ENCODE measurements around the gene CLIP1.

Gene CLIP1

DNA sequence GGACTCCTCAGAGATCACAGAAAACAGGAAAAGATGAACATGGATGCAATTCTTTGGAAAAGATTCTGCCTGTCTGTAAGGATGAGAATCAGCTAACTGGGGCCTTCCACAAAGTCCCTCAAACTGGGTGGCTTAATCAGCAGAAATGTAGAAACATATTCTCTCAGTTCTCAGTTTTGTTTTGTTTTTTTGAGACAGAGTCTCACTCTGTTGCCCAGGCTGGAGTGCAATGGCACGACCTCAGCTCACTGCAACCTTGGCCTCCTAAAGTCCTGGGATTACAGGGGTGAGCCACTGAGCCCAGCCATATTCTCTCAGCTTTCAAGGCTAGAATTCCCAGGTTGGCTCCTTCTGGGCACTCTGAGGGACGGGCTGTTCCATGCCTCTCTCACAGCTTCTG is 38.2 kb upstream of the CLIP1 start:
- DNase-seq = no peak
- Histone ChIP-seq H3K27ac (no peak overlapping the region), H3K36me3 (no peaks in the 10 kb centered on the region), H3K27me3 (ENCODE audit: insufficient read depth, low read depth, severe bottlenecking) (no peaks in the 10 kb centered on the region), H3K9me3 (ENCODE audit: severe bottlenecking) (no peaks in the 10 kb centered on the region), H3K4me3 (ENCODE audit: low read depth, low read length) (no peak overlapping the region)
- TF ChIP-seq CTCF (IDR thresholded peaks at IDR 0.05; ENCODE audit: low read depth, low read length) = no peak

GRCh38 chr12:122460061-122460460 is 37.6 kb upstream of the CLIP1 start:
- Histone ChIP-seq H3K36me3 (no peaks in the 10 kb centered on the region), H3K27ac (no peak overlapping the region), H3K4me3 (ENCODE audit: low read depth, low read length) (no peak overlapping the region), H3K27me3 (ENCODE audit: insufficient read depth, low read depth, severe bottlenecking) (no peaks in the 10 kb centered on the region), H3K9me3 (ENCODE audit: severe bottlenecking) (no peaks in the 10 kb centered on the region)
- TF ChIP-seq CTCF (IDR thresholded peaks at IDR 0.05; ENCODE audit: low read depth, low read length) = no peak
- DNase-seq = no peak

DNA sequence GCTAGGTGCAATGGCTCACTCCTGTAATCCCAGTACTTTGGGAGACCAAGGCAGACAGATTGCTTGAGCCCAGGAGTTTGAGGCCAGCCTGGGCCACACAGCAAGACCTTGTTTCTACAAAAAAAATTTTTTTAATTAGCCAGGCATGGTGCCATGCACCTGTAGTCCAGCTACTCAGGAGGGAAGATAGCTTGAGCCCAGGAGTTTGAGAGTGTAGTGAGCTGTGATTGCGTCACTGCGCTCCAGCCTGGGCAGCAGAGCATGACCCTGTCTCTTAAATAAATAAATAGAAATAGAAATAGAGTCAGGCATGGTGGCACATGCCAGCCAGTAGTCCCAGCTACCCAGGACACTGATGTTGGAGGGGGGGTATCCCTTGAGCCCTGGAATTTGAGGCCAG is 36.7 kb upstream of the CLIP1 start:
- no peak for TF ChIP-seq CTCF (IDR thresholded peaks at IDR 0.05; ENCODE audit: low read depth, low read length)
- no peak overlapping the region for H3K27ac ChIP-seq
- no peak for DNase-seq
- H3K27me3 ChIP-seq (ENCODE audit: insufficient read depth, low read depth, severe bottlenecking) = no peaks in the 10 kb centered on the region
- H3K36me3 ChIP-seq = no peaks in the 10 kb centered on the region
- no peak overlapping the region for H3K4me3 ChIP-seq (ENCODE audit: low read depth, low read length)
- H3K9me3 ChIP-seq (ENCODE audit: severe bottlenecking) = no peaks in the 10 kb centered on the region

DNA sequence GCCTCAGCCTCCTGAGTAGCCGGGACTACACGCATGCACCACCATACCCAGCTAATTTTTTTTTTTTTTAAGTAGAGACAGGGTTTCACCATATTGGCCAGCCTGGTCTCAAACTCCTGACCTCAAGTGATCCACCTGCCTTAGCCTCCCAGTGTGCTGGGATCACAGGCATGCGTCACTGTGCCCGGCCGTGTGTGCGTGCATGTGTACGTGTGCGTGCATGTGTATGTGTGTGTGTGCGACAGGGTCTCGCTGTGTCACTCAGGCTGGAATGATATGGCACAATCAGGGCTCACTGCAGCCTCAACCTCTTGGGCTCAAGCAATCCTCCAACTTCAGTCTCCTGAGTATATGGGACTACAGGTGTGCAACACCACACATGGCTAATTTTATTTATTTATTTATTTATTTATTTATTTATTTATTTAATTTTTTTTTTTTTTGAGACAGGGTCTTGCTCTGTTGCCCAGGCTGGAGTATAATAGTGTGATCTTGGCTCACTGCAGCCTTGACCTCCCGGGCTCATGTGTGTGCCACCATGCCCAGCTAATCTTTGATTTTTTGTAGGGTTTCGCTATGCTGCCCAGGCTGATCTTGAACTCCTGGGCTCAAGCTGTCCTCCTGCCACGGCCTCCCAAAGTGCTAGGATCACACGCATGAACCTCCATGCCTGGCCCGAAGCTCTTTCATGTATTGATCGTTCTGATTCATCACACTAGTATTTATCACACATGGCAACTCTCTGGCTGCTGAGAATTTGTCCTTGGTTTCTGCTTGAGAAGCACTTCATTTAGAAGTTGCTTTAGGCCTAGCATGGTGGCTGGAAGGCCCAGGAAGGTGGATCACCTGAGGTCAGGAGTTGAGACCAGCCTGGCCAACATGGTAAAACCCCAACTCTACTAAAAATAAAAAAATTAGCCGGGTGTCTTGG is 35.9 kb upstream of the CLIP1 start:
- Histone ChIP-seq H3K27ac (no peak overlapping the region), H3K9me3 (ENCODE audit: severe bottlenecking) (no peaks in the 10 kb centered on the region), H3K27me3 (ENCODE audit: insufficient read depth, low read depth, severe bottlenecking) (no peaks in the 10 kb centered on the region), H3K36me3 (no peaks in the 10 kb centered on the region), H3K4me3 (ENCODE audit: low read depth, low read length) (no peak overlapping the region)
- no peak for TF ChIP-seq CTCF (IDR thresholded peaks at IDR 0.05; ENCODE audit: low read depth, low read length)
- DNase-seq = no peak

DNA sequence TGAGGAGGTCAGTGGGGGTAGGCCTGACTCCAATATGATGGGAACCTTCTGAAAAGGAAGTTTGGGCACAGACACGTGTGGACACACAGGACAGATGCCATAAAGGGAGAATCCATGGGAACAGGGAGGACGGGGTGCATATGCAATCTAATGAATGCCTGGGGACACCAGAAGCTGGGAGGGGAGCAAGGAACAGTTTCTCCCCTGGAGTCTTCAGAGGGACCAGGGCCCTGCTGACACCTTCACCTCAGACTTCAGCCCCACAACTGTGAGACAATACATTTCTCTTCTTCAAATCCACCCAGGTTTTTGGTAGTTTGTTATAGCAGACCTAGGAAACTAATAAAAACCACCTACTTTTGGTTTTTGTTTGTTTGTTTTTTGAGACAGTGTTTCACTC is 35.2 kb upstream of the CLIP1 start:
- TF ChIP-seq CTCF (IDR thresholded peaks at IDR 0.05; ENCODE audit: low read depth, low read length) = no peak

More for the DNA sequence above, 35.2 kb upstream of the CLIP1 start:
- H3K27ac ChIP-seq = no peak overlapping the region
- H3K4me3 ChIP-seq (ENCODE audit: low read depth, low read length) = no peak overlapping the region
- no peaks in the 10 kb centered on the region for H3K36me3 ChIP-seq
- H3K9me3 ChIP-seq (ENCODE audit: severe bottlenecking) = no peaks in the 10 kb centered on the region
- no peaks in the 10 kb centered on the region for H3K27me3 ChIP-seq (ENCODE audit: insufficient read depth, low read depth, severe bottlenecking)
- DNase-seq = no peak

Data from WERI-Rb-1 (cell line).